K562 treated with DMSO at 1 percent for 24 hours (cell line): Measurements from ENCODE around the gene SLC26A1. TPM values are rescaled to one million over a fixed set of nuclear protein-coding genes. Genes with fewer than 3 reads are reported as not detected.

Experiments used
- total RNA-seq: library from RNA; unstranded; fragments of 300-600 nt; gene quantifications from 2 replicates; pipeline ENCODE4 v1.2.3, GENCODE V29; 2022; ENCODE audit warnings: low read depth; ENCODE audit not compliant: insufficient read depth

SLC26A1 gene
- total RNA-seq = 4.3 and 5.0 TPM in 2 replicates

GRCh38 chr4:993111-994029 lies at the start of gene SLC26A1:
Gene SLC26A1 (minus strand): TSS chr4:993404. CDS start chr4:991703, 1,701 bp downstream.

GRCh38 chr4:1011022-1011665 lies 17.9 kb upstream of the SLC26A1 start, which contains the start of gene FGFRL1:
Gene FGFRL1 (plus strand): TSS chr4:1011626. CDS start chr4:1012486, 860 bp downstream.

GRCh38 chr4:986879-987623 lies 6.2 kb downstream of the SLC26A1 start, which contains the start of gene IDUA:
Gene IDUA (plus strand): TSS chr4:987044. CDS start chr4:987085, 41 bp downstream.

GRCh38 chr4:973431-974397 lies 19.5 kb downstream of the SLC26A1 start, which contains the start of gene DGKQ:
Gene DGKQ (minus strand): TSS chr4:973569. CDS start chr4:973482, 87 bp downstream.

Other genes starting within 250 kb of the SLC26A1 start
- gene CPLX1, start 167.3 kb downstream of the SLC26A1 start, total RNA-seq = 0.13 TPM in 1 of 2 replicates, not detected in the other
- gene GAK, start 61.1 kb downstream of the SLC26A1 start, total RNA-seq = 111 and 115 TPM in 2 replicates
- 41.8 and 50.6 TPM in 2 replicates for gene TMEM175, start 60.9 kb downstream of the SLC26A1 start, total RNA-seq
- 38.7 and 40.6 TPM in 2 replicates for gene DGKQ, start 19.8 kb downstream of the SLC26A1 start, total RNA-seq
- 16.0 and 17.7 TPM in 2 replicates for gene IDUA, start 6.4 kb downstream of the SLC26A1 start, total RNA-seq
- gene FGFRL1, start 18.2 kb upstream of the SLC26A1 start, total RNA-seq = 39.0 and 41.4 TPM in 2 replicates
- not detected in 2 replicates for gene RNF212, start 120.2 kb upstream of the SLC26A1 start, total RNA-seq
- gene SPON2, start 179.2 kb upstream of the SLC26A1 start, total RNA-seq = 0.96 and 3.0 TPM in 2 replicates